PC-9 (cell line): ENCODE measurements around the gene GOLGB1.

Source experiments
- EZH2 ChIP-seq: fragments of 200-600 bp; sonication (generic); IDR thresholded peaks from 2 replicates; pipeline ENCODE4 v1.8.0; 2017; ENCODE audit warnings: antibody characterized with exemption, low read depth
- TF ChIP-seq, protein P1 (sequence below): fragments of 200-600 bp; sonication (generic); conservative IDR thresholded peaks from 2 replicates; pipeline ENCODE4 v1.6.1; 2017; ENCODE audit warnings: mixed run types, antibody characterized with exemption, mild to moderate bottlenecking, moderate library complexity

DNA sequence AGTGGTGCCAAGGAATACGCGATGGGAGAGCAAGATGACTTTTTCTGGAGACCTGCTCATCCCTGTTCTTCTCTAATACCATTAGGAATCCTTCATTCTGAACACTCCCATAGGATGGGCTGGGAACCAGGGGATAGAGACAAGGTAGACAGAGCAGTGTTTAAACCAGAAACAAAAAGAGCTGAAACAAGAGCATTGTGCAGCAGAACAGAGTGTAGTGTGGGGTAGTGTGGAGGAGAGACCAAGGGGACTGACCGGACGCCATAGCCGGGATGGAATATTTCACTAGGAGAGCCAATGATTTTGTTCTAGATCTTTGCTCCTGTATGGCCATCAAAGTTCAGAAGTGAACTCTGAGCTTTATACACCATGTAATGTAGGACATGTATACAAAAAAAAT lies 104.5 kb downstream of the GOLGB1 start:
- no peak for TF ChIP-seq EZH2
- TF ChIP-seq, protein P1, sequence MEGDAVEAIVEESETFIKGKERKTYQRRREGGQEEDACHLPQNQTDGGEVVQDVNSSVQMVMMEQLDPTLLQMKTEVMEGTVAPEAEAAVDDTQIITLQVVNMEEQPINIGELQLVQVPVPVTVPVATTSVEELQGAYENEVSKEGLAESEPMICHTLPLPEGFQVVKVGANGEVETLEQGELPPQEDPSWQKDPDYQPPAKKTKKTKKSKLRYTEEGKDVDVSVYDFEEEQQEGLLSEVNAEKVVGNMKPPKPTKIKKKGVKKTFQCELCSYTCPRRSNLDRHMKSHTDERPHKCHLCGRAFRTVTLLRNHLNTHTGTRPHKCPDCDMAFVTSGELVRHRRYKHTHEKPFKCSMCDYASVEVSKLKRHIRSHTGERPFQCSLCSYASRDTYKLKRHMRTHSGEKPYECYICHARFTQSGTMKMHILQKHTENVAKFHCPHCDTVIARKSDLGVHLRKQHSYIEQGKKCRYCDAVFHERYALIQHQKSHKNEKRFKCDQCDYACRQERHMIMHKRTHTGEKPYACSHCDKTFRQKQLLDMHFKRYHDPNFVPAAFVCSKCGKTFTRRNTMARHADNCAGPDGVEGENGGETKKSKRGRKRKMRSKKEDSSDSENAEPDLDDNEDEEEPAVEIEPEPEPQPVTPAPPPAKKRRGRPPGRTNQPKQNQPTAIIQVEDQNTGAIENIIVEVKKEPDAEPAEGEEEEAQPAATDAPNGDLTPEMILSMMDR: no peak
